Natural killer cell (primary cell): ENCODE measurements around the gene CALU. TPM values are rescaled to one million over a fixed set of nuclear protein-coding genes. Genes with fewer than 3 reads are reported as not detected.

Experiments
- ATAC-seq, 3 donors: fragments of 150-1000 bp in 2 of 3; fragments of 200-7000 bp in 1 of 3; cut with Tn5 transposase; 1 replicate in 1 of 3; 2 replicates in 2 of 3; pipeline ENCODE4 v1.10.0; 2021; ENCODE audit warnings: mild to moderate bottlenecking in 2 of 3, moderate library complexity in 2 of 3
- DNase-seq, 2 donors: peaks; one replicate each; pipeline versions ENCODE4 v3.0.0 to v3.0.0-alpha.2; 2013 to 2021; ENCODE audit warnings: mixed read lengths in 1 of 2
- H3K27ac ChIP-seq: one replicate; pipeline ENCODE4 v1.5.1; 2013; ENCODE audit warnings: mild to moderate bottlenecking, low read length
- H3K27me3 ChIP-seq: one replicate; pipeline ENCODE4 v1.6.1; 2013; ENCODE audit warnings: low read length; ENCODE audit not compliant: control insufficient read depth, insufficient read depth
- H3K36me3 ChIP-seq: one replicate; pipeline ENCODE4 v1.6.1; 2013; ENCODE audit warnings: low read length; ENCODE audit not compliant: control insufficient read depth, insufficient read depth
- H3K4me1 ChIP-seq: one replicate; pipeline ENCODE4 v1.6.1; 2013; ENCODE audit warnings: low read length; ENCODE audit not compliant: control insufficient read depth, insufficient read depth
- H3K4me3 ChIP-seq: one replicate; pipeline ENCODE4 v1.5.1; 2013; ENCODE audit warnings: low read length
- H3K9me3 ChIP-seq: one replicate; pipeline ENCODE4 v1.6.1; 2013; ENCODE audit warnings: low read length; ENCODE audit not compliant: control insufficient read depth, insufficient read depth
- H3K27ac Mint-ChIP-seq, 2 donors: one replicate each; pipeline ENCODE4 v1.8.0; 2022; ENCODE audit warnings: mild to moderate bottlenecking in 2 of 2, mixed read lengths in 2 of 2, moderate library complexity in 1 of 2
- H3K27me3 Mint-ChIP-seq, 2 donors: one replicate each; pipeline ENCODE4 v1.8.0; 2022; ENCODE audit warnings: low read depth in 2 of 2, mixed read lengths in 2 of 2
- H3K36me3 Mint-ChIP-seq: one replicate; pipeline ENCODE4 v1.8.0; 2022; ENCODE audit warnings: mixed read lengths
- H3K4me1 Mint-ChIP-seq, 2 donors: one replicate each; pipeline ENCODE4 v1.8.0; 2022; ENCODE audit warnings: mixed read lengths in 2 of 2
- H3K4me3 Mint-ChIP-seq: one replicate; pipeline ENCODE4 v1.8.0; 2022; ENCODE audit warnings: mild to moderate bottlenecking, moderate library complexity, mixed read lengths
- H3K9me3 Mint-ChIP-seq, 2 donors: one replicate each; pipeline ENCODE4 v1.8.0; 2022; ENCODE audit warnings: mixed read lengths in 2 of 2
- whole genome bisulfite sequencing: methylation state at CpG from one replicate; pipeline ENCODE4 v1.1.7; 2013; ENCODE audit warnings: missing lambda C conversion rate; ENCODE audit not compliant: insufficient coverage; 5-methylcytosine and 5-hydroxymethylcytosine counted together
- intact Hi-C: fragments of 100-400 bp; cut with micrococcal nuclease; formaldehyde crosslinking; loops from one replicate; pipeline ENCODE4 v1.14.2; 2022
- total RNA-seq, 4 donors: library from RNA; stranded (reverse); fragments of 120-200 nt in 1 of 4; gene quantifications; one replicate each; pipeline versions ENCODE4 v1.2.3 to v1.2.4, GENCODE V29; 2013 to 2022
- TF ChIP-seq, protein P1 (sequence below): fragments of 200-600 bp; IDR thresholded peaks from one replicate; pipeline ENCODE4 v1.8.0; 2022; ENCODE audit warnings: antibody characterized with exemption

The CALU gene
- total RNA-seq, 3 donors from 2014 or later (not counting 1 experiment from before 2014, with no cell fraction given): 25.9 to 31.7 (median 27.6) TPM

DNA sequence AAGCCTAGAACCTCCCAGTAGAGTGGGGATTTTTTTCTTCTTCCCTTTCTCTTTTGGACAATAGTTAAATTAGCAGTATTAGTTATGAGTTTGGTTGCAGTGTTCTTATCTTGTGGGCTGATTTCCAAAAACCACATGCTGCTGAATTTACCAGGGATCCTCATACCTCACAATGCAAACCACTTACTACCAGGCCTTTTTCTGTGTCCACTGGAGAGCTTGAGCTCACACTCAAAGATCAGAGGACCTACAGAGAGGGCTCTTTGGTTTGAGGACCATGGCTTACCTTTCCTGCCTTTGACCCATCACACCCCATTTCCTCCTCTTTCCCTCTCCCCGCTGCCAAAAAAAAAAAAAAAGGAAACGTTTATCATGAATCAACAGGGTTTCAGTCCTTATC lies 31.1 kb downstream of the CALU start:
- peaks cover 47% of the 10 kb centered on the region for H3K36me3 ChIP-seq
- Mint-ChIP-seq H3K36me3 (peaks cover 21% of the 10 kb centered on the region), H3K9me3 (no peaks in the 10 kb centered on the region), H3K4me1 (no peaks in the 10 kb centered on the region), H3K4me3 (no peak overlapping the region), H3K27me3 (no peaks in the 10 kb centered on the region), H3K27ac (no peak overlapping the region)
- TF ChIP-seq, protein P1, sequence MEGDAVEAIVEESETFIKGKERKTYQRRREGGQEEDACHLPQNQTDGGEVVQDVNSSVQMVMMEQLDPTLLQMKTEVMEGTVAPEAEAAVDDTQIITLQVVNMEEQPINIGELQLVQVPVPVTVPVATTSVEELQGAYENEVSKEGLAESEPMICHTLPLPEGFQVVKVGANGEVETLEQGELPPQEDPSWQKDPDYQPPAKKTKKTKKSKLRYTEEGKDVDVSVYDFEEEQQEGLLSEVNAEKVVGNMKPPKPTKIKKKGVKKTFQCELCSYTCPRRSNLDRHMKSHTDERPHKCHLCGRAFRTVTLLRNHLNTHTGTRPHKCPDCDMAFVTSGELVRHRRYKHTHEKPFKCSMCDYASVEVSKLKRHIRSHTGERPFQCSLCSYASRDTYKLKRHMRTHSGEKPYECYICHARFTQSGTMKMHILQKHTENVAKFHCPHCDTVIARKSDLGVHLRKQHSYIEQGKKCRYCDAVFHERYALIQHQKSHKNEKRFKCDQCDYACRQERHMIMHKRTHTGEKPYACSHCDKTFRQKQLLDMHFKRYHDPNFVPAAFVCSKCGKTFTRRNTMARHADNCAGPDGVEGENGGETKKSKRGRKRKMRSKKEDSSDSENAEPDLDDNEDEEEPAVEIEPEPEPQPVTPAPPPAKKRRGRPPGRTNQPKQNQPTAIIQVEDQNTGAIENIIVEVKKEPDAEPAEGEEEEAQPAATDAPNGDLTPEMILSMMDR: no peak
- intact Hi-C loops: no loop called here
- ATAC-seq: no peak
- no peaks in the 10 kb centered on the region for H3K4me1 ChIP-seq
- no peak overlapping the region for H3K4me3 ChIP-seq
- WGBS: 71% methylated on average over 1 of the region's 2 CpGs
- no peak for DNase-seq
- H3K27me3 ChIP-seq: no peaks in the 10 kb centered on the region
- no peaks in the 10 kb centered on the region for H3K9me3 ChIP-seq
- H3K27ac ChIP-seq: no peak overlapping the region

DNA sequence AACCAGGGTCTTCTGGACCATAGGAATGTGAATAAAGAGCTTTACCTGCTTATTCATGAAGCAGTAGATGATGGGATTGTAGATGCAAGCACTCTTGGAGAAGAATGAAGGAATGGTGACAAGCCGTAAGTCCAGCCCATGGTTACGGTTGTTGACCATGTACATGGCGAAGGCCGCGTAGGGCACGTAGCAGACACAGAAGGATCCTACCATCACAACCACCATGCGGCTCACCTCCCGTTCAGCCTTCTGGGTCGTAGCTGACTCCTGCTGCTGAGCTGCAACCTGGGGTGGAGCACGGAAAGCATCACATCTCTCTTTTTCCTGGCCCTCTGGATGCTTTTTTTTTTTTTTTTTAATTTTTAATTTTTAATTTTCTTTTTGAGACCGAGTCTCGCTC lies 34.4 kb downstream of the CALU start:
- Histone ChIP-seq H3K36me3 (peaks cover 36% of the 10 kb centered on the region), H3K4me3 (no peak overlapping the region), H3K4me1 (no peaks in the 10 kb centered on the region), H3K27ac (no peak overlapping the region), H3K27me3 (no peaks in the 10 kb centered on the region), H3K9me3 (no peaks in the 10 kb centered on the region)
- DNase-seq (no peak), ATAC-seq (no peak)
- H3K4me1 Mint-ChIP-seq: no peaks in the 10 kb centered on the region
- WGBS: 99% methylated on average over 12 of the region's 12 CpGs
- TF ChIP-seq, protein P1: no peak
- peaks cover 0 to 13% of the 10 kb centered on the region in 2 donors for H3K27me3 Mint-ChIP-seq
- H3K9me3 Mint-ChIP-seq: peaks cover 4 to 7% of the 10 kb centered on the region in 2 donors
- H3K36me3 Mint-ChIP-seq: peaks cover 32% of the 10 kb centered on the region
- H3K27ac Mint-ChIP-seq: no peak overlapping the region
- intact Hi-C loops: no loop called here
- no peak overlapping the region for H3K4me3 Mint-ChIP-seq

DNA sequence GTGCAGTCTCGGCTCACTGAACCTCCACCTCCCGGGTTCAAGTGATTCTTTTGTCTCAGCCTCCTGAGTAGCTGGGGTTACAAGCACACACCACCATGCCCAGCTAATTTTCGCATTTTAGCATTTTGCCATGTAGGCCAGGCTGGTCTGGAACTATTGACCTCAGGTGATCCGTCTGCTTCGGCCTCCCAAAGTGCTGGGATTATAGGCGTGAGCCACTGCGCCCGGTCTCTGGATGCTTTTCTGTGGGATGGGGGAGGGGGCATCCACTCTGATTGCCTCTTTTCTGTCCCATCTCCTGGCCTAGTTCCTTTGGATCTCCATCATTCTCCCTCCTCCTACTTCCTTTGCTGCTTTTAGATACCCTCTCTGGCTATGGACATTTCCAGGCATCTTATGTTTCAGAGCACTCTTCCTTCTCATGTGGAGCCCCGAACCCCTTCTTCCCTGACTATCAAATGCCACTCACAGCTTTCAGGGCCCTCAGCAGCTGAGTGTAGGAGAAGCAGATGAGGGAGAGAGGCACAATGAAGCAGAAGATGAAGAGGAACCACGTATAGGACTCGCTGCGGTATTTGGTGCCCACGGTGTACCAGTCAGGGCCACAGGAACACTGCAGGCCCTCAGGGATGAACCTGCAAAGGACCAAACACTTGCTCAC lies 35.0 kb downstream of the CALU start:
- TF ChIP-seq, protein P1: no peak
- no peak for ATAC-seq

DNA sequence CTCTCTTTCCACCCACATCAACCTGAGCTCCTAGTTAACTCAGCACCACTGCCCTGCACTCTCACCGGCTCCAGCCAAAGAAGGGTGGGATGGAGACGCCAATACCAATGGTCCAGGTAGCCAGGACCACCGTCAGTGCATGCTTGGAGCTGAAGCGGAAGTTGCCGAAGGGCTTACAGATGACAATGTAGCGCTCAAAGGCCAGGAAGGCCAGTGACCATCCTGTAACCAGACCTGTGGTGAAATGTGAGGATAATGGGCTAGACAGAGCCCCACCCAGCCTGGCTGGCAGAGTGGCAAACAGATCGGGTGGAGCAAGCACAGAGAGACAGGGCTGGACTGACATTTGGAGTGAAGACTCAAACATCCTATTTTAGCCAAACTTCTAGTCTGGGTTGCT lies 35.8 kb downstream of the CALU start:
- H3K27ac ChIP-seq: no peak overlapping the region
- ATAC-seq (no peak), DNase-seq (no peak)
- H3K9me3 ChIP-seq: no peaks in the 10 kb centered on the region
- H3K27ac Mint-ChIP-seq: no peak overlapping the region
- TF ChIP-seq, protein P1: no peak
- no peak overlapping the region for H3K4me3 ChIP-seq
- peaks cover 0 to 13% of the 10 kb centered on the region in 2 donors for H3K27me3 Mint-ChIP-seq
- H3K36me3 Mint-ChIP-seq: peaks cover 22% of the 10 kb centered on the region
- no peaks in the 10 kb centered on the region for H3K27me3 ChIP-seq
- no peak overlapping the region for H3K4me3 Mint-ChIP-seq
- no peaks in the 10 kb centered on the region for H3K4me1 ChIP-seq
- 98% methylated on average over 7 of the region's 7 CpGs for WGBS
- peaks cover 4 to 7% of the 10 kb centered on the region in 2 donors for H3K9me3 Mint-ChIP-seq
- peaks cover 23% of the 10 kb centered on the region for H3K36me3 ChIP-seq
- H3K4me1 Mint-ChIP-seq: no peaks in the 10 kb centered on the region
- intact Hi-C loops: no loop called here

More for the DNA sequence above, 35.0 kb downstream of the CALU start:
- Histone ChIP-seq H3K36me3 (peaks cover 31% of the 10 kb centered on the region), H3K27me3 (no peaks in the 10 kb centered on the region), H3K4me1 (no peaks in the 10 kb centered on the region), H3K4me3 (no peak overlapping the region), H3K27ac (no peak overlapping the region), H3K9me3 (no peaks in the 10 kb centered on the region)
- WGBS: 98% methylated on average over 11 of the region's 13 CpGs
- Mint-ChIP-seq H3K4me1 (no peaks in the 10 kb centered on the region), H3K9me3 (peaks cover 4 to 7% of the 10 kb centered on the region in 2 donors), H3K27ac (no peak overlapping the region), H3K4me3 (no peak overlapping the region), H3K27me3 (peaks cover 0 to 13% of the 10 kb centered on the region in 2 donors), H3K36me3 (peaks cover 28% of the 10 kb centered on the region)
- intact Hi-C loops: no loop called here
- no peak for DNase-seq
